GM18870 (cell line): ENCODE measurements around the gene KRTAP10-1.

ENCODE experiments used
- ATAC-seq: cut with Tn5 transposase; IDR thresholded peaks from one replicate; pipeline ENCODE4 v1.9.1; 2021; ENCODE audit warnings: moderate library complexity; ENCODE audit not compliant: unreplicated experiment

The KRTAP10-1 gene

DNA sequence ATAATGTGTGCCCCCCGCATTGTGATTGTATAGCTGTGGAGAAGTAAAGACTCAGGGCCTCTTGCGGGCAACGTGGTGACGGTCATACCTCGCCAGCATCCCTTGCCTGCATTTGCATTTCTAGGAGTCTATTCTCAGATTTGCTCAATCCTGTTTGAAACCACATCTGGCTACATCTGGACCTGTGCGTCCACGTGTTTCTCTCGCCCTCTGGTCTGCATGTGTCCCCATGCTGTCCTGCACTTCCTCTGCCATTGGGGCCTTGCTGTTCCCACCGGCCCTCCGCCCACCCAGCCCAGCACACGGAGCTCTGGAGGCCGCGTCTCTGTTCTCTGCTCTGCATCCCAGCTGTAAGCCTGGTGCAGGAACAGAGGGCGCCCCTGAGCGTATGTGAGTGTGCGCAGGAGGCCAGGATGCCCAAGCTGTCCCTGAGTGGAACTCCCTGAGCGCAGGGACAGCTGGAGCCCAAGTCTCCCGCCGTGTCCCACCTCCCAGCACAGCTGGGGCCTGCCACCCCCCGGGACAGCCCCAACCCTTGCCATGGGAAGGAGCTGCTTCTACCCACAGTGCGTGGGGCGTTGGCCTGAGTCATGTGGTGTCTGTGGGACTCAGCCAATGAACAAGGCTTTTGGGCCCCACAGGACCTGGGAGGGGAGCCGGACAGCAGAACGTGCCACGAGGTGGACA lies 9.7 kb upstream of the KRTAP10-1 start:
- ATAC-seq: no peak

- ATAC-seq: no peak
Measured at GRCh38 chr21:44548922-44549321, 8.9 kb upstream of the KRTAP10-1 start.

DNA sequence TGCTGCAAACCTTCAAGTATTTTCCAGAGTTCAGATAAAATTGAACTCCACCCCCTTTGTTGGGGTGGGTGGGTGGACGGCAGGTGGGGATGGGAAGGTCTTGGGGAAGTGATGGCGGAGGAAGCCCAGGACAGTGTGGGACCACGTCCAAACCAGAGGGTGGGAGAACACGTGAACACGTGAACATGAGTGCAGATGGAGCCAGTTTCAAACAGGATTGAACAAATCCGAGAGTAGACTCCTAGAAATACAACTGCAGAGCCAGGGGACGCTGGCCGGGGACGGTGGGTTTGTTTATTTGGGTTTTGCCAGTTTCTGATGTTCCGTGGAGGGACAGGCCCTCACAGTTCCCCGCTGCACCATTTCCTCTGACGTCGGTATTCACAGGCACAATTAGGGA lies 8.4 kb upstream of the KRTAP10-1 start:
- no peak for ATAC-seq

DNA sequence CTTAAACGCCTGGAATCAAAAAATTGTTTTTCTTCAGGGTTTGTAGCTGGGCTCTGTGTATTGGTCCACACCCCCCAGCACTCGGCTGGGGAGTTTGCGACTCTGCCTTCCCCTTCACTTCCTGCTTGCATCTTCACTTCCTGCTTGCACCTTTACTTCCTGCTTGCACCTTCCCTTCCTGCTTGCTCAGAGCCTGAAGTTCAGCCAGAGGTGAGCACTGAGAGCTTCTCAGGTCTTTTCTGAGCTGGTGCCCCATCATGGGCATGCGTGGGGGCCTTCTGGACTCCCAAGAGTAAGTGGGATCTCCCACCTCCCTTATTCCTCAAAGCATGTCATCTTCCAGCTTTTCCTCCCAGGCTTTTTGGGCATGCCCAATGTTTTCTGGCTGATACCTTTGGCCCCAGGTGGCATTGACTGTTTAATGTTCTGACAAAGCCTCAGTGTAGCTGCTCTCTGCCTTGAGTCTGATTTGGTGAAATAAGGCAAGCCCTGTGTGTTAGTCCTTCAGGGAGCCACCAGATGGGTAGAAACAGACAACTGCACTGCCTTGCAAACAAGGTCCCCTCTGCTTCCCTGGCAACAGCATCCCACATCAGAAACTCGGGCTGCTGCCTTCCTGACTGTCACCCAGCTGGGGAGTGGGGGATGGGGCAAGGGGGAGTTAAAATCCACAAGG lies 7.8 kb upstream of the KRTAP10-1 start:
- ATAC-seq: no peak

DNA sequence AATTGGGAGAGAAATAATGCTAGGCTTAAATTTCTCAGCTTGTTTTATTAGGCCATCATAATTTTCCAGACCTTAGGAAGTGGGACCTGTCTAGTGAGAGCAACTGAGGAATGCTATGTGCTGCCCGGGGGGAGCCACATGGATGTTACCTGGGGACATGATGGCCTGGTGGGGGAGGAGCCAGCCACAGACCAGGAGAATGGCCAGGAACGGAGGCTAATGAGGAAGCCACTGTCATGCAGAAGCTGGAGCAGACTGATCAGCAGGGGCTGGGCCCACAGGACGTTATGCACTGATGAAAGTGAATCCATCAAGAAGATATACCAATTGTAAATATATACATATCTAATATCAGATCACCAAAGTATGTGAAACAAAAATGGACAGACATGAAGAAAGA lies 4.6 kb upstream of the KRTAP10-1 start:
- ATAC-seq: no peak

GRCh38 chr21:44542716-44543115 lies 2.7 kb upstream of the KRTAP10-1 start:
- ATAC-seq: no peak

DNA sequence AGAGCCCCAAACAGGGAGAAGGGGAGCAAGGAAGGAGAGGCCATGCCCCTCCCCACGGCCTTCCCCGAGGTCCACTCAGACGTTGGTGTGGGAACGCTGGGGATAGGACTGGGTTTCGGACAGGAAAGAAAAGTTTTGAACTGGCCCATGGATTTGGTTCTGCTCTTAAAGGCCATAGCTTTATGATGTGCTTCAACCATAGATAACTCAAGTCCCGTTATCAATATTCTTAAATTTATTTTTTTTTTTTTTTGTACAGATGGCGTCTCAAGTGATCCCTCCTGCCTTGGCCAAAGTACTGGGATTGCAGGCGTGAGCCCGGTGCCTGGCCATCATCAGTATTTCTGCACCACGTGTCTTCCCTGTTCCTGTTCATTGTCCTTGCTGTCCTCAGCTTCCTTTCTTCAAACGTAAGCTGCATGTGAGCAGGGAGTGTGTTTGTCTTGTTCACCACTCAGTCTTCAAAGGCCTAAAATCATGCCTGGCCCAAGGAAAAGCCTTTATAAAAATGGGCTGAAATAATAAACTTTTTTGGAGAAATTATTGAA lies 820 bp upstream of the KRTAP10-1 start:
- no peak for ATAC-seq

DNA sequence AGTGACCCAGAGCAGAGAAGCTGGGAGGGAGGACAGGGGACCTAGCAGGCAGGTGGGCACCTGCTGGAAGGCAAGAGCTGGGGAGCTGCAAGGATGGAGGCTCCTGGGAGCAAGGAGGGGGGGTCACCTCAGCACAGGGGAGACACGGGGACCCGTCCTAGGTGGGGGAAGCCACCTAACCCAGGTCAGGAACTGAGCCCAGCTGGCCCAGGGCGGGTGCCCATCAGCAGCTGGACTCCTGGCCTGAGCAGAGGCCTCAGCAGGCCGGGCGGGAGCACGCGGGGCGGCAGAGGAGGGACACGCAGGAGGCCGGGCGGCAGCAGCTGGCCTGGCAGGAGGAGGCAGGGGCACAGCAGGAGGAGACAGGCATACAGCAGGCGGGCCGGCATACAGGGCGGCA lies 949 bp downstream of the KRTAP10-1 start:
- ATAC-seq: no peak

- ATAC-seq: no peak
Measured at GRCh38 chr21:44537930-44538911, 1.8 kb downstream of the KRTAP10-1 start.

DNA sequence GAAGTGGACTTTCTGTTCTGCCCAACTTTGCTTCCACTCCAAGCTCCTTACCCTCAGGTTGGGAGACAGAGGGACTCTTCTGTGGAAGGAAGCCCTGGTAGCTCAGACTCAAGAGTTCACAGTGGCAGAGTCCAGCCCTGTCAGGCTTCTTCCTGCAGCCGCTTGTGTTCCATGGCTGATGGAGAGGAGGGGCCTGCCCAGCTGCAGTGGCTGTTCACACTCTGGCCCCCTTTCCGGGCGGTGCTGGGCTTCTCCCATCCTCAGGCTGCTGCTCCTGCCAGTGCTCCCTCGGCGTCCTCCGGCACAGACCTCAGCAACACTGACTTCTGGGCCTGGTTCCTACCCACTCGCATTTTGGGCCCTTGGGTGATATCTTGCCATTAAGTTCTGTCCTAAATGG lies 4.0 kb downstream of the KRTAP10-1 start:
- no peak for ATAC-seq

GRCh38 chr21:44534688-44535087 lies 5.3 kb downstream of the KRTAP10-1 start:
- no peak for ATAC-seq

- no peak for ATAC-seq
Measured at GRCh38 chr21:44533891-44534627, 5.9 kb downstream of the KRTAP10-1 start.

DNA sequence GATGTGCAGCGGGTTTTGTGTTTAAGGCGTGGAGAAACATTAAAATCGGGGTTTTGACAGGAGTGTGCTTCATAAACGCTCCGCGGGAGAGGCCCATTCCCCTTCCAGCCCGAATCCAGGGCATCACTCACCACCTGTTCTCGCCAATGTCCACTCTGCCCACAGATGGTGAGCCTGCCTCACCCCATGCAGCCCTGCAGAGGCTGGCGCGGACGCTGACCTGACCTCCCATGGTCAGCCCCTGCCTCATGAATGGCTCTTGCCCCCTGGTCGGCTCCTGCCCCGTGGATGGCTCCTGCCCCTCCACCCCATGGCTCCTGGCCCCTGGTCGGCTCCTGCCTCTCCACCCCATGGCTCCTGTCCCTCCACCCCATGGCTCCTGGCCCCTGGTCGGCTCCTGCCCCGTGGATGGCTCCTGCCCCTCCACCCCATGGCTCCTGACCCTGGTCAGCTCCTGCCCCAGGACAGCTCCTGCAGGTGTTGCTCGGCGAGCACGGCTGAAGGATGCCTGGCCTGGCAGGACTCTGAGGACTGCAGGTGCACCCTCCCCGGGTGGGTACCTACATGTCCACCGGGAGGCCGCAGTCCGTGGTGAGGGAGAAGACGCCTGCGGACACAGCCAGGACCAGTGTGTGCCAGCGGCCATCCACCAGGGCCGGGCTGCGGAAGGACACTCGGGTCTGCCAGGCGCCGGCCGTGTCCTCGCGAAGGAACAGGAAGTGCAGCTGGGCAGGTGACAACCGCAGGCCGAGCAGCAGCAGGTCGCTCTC lies 6.7 kb downstream of the KRTAP10-1 start:
- no peak for ATAC-seq

DNA sequence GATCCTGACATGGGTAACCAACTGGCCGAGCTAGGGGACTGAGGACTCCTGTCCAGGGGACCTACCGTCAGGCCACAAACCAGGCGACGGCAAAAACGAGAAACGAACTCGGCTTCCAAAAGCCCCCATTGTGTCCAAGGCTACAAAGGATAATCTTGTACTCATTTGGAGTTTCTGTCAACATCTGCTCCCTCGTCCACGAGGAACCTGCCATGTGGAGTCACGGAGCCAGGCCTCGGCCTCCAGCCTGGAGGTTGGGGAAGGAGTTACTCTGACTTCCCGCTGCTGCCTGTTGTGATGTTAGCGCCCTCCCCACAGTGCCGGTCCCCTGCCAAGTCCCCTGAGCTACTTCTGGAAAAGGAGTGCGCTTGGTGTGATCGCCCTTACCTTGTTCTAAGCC lies 7.3 kb downstream of the KRTAP10-1 start:
- no peak for ATAC-seq

DNA sequence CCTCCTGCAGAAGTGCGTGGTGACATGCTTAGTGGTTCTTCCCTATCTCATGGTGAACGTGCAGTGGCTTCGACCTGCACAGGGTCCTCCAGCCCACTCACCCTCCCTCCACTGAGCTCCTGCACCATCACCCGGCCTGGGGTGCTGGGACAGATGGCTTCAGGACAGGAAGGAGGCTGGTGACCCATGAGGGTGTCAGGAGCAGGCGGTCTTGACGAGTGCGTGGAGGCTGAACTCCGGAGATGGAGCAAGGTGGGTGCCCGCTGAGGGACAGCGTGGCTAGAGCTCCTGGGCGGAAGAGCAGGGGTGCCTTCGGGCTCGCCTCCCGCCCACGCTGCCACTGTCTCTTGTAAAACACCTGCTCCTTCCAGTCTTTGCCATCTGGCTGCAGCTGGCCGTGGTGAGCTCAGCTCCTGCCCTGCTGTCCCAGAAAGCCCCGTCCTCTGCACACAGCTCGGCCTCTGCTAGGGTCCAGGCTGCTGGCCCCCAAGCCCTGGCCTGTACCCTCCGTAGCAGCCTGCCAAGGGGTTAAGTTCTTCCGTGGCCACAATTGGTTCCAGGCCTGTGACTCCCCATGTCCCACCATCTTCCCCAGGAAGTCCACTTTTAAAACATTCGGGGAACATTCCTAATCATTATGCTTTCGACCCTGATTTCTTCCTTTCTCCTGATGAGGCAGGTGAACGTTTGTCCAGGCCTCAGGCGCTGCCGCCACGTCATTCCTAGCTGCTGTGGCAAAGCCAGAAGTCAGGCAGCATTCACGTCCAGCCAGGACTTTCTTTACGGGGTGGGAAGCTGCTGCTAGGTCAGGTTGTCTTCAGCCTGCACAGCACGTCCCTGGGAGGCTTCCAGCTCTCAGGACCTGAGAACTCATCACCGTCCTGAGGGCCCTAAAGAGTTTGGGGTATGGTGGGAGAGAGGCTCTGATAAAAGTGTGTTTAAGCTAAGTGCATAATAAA lies 8.1 kb downstream of the KRTAP10-1 start:
- ATAC-seq: no peak

GRCh38 chr21:44530903-44531605 lies 8.9 kb downstream of the KRTAP10-1 start:
- no peak for ATAC-seq

DNA sequence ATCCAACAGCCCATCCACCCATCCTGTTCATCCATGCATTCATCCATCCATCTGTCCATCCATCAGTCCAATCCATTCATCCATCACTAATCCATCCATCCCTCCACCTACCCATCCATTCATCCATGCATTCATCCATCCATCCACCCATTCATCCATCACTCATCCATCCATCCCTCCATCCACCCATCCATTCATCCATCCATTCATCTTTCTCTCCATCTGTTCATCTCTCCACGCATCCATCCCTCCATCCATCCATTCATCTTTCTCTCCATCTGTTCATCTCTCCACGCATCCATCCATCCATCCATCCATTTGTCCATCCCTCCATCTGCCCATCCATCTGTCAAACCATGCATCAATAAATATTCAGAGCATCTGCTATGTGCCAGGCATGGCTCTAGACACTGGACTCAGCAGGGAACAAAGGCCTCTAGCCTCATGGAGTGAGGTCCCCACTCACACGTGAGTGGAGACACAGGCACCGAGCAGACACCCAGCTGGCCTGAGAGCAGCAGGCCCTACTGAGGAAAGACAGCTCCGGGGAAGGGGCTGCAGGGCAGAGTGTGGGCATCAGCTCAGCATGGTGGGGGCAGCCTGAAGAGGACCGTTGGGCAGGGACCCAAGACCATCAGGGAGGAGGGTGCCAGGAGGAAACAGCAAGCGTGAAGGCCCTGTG lies 9.6 kb downstream of the KRTAP10-1 start:
- no peak for ATAC-seq
